Thyroid gland (tissue), 4 donors: Measurements from ENCODE around the gene LARP1B. TPM values are rescaled to one million over a fixed set of nuclear protein-coding genes. Genes with fewer than 3 reads are reported as not detected.
"Not testable (repeated sequence)": the region's sequence is repeated elsewhere in the genome, so short reads cannot be mapped to it uniquely, and the experiment has no call there.

ENCODE experiments used
- DNase-seq, 2 donors: peaks; one replicate each; pipeline ENCODE4 v3.0.0-alpha.2; 2019
- H3K27ac ChIP-seq, 3 donors: fragments of 200-600 bp; sonication (generic); 1 replicate in 2 of 3; 2 replicates in 1 of 3; pipeline ENCODE4 v1.5.1; 2016 to 2019; ENCODE audit warnings: mild to moderate bottlenecking in 1 of 3, moderate library complexity in 1 of 3
- H3K27me3 ChIP-seq: fragments of 200-600 bp; sonication (generic); one replicate; pipeline ENCODE4 v1.5.1; 2019
- H3K36me3 ChIP-seq, 2 donors: fragments of 200-600 bp; sonication (generic); one replicate each; pipeline ENCODE4 v1.5.1; 2016 to 2019
- H3K4me1 ChIP-seq, 2 donors: fragments of 200-600 bp; sonication (generic); one replicate each; pipeline ENCODE4 v1.5.1; 2017 to 2019
- H3K4me3 ChIP-seq, 3 donors: fragments of 200-600 bp; sonication (generic); replicated peaks in 1 of 3; 1 replicate in 2 of 3; 2 replicates in 1 of 3; pipeline ENCODE4 v1.5.1; 2016; ENCODE audit warnings: mild to moderate bottlenecking in 1 of 3
- H3K9me3 ChIP-seq: fragments of 200-600 bp; sonication (generic); one replicate; pipeline ENCODE4 v1.5.1; 2017
- POLR2A ChIP-seq, 2 donors: fragments of 450-650 bp; IDR thresholded peaks; one replicate each; pipeline ENCODE4 v1.6.1; 2017; ENCODE audit warnings: antibody characterized with exemption in 2 of 2, mild to moderate bottlenecking in 2 of 2, moderate library complexity in 1 of 2
- WGBS, 2 donors: methylation state at CpG; one replicate each; pipeline ENCODE4 v1.1.5; 2017; 5-methylcytosine and 5-hydroxymethylcytosine counted together
- intact Hi-C: fragments of 100-400 bp; cut with DNase I; formaldehyde crosslinking; loops from one replicate; pipeline ENCODE4 v1.15.1; 2023
- total RNA-seq, 4 donors: library from RNA; depleted of rRNA; stranded (reverse); fragments of >200 nt; gene quantifications; one replicate each; pipeline ENCODE4 v1.2.3, GENCODE V29; 2016
- TF ChIP-seq, protein P1 (sequence below), 6 experiments: fragments of 200-600 bp in 3 of 6; fragments of 450-650 bp in 3 of 6; sonication (generic) in 3 of 6; IDR thresholded peaks; one replicate each; pipeline ENCODE4 v1.5.1; 2016 to 2019; ENCODE audit warnings: antibody characterized with exemption in 6 of 6, mild to moderate bottlenecking in 2 of 6, inconsistent platforms in 1 of 6, moderate library complexity in 1 of 6

The LARP1B gene
- total RNA-seq = 10 to 100 TPM; 25.4 to 42.7 (median 33.4) TPM

DNA sequence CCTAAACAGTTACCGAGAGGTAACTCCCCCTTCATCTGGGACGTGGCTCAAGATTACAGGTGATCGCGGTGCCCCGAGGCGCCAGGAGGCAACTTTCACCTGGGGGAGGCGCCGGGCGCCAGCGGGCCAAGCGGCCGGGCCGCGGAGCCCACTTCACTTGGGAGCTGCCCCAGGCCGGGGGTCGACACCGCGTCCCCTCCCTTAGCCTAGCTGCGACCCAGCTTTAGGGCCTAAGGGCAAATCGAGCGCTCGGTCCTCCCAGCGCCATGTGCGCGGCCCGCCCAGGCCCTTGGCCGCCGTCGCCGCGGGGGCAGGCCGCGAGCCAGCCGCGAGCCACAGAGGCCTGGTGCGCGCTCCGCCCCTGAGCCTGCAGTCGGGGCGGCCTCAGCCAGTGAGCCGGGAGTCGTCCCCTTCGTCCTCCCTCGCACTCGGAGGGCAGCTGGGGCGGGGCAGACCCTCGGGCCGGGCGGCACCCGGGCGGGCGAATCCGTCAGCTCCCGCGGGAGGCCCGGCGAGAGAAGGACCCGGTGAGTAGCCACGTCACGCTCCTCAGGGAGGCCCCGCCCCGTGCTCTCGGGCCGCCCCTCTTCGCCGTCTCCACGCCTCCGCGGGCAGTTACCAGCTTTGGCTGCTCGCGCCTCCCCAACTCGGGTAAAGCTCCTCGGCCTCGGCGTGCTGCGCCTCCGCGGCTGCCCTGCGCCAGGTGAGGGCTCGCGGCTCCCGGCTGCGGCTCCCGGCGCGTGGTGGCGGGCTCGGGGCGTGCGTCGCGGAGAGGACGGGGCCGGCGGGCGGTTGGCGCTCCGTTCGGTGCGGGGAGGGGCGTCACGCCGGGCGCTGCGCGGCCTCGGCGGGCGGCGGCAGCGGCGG, at the start of gene LARP1B:
Gene LARP1B, plus strand, starts transcription at position 614 of the 867 bp plus-strand sequence. CDS start 13,640 bp downstream, outside the sequence.
- Histone ChIP-seq H3K27me3 (no peaks in the 10 kb centered on the region), H3K4me1 (peaks cover 0 to 5% of the 10 kb centered on the region in 2 donors), H3K9me3 (no peaks in the 10 kb centered on the region), H3K4me3 (peak within 1 kb of the TSS; percentile 53 to 87 (median 78)), H3K27ac (peak within 1 kb of the TSS; percentile 94 to 99 (median 96)), H3K36me3 (no peaks in the 10 kb centered on the region)
- WGBS, 2 donors = 1 to 2% methylated on average over 18 to 21 of the region's 112 CpGs
- intact Hi-C loops = no loop called here
- TF ChIP-seq, protein P1, sequence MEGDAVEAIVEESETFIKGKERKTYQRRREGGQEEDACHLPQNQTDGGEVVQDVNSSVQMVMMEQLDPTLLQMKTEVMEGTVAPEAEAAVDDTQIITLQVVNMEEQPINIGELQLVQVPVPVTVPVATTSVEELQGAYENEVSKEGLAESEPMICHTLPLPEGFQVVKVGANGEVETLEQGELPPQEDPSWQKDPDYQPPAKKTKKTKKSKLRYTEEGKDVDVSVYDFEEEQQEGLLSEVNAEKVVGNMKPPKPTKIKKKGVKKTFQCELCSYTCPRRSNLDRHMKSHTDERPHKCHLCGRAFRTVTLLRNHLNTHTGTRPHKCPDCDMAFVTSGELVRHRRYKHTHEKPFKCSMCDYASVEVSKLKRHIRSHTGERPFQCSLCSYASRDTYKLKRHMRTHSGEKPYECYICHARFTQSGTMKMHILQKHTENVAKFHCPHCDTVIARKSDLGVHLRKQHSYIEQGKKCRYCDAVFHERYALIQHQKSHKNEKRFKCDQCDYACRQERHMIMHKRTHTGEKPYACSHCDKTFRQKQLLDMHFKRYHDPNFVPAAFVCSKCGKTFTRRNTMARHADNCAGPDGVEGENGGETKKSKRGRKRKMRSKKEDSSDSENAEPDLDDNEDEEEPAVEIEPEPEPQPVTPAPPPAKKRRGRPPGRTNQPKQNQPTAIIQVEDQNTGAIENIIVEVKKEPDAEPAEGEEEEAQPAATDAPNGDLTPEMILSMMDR (IDR thresholded peaks at IDR 0.05) = no peak
- TF ChIP-seq POLR2A (IDR thresholded peaks at IDR 0.05) = peak; percentile 94 to 99
- peak; percentile 97 to 98 for DNase-seq

DNA sequence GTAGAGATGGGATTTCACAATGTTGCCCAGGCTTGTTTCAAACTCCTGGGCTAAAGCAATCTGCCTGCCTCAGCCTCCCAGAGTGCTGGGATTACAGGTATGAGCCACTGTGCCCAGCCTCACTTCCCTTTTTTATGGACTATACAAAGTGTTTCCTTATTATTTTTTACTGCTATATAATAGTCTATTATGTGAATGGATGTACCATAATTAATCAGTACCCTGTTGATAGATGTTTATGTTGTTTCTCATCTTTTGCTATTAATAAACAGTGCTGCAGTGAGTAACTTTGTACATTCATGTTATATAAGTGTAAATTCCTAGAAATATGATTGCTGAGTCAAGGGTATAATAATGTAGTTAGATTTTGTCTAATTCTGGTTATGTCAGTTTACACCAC, 35.8 kb upstream of the LARP1B start:
- no peaks in the 10 kb centered on the region for H3K4me1 ChIP-seq
- TF ChIP-seq, protein P1 (IDR thresholded peaks at IDR 0.05) = no peak
- no peaks in the 10 kb centered on the region for H3K27me3 ChIP-seq
- peaks cover 20 to 27% of the 10 kb centered on the region in 2 donors for H3K36me3 ChIP-seq
- H3K4me3 ChIP-seq = no peak overlapping the region
- no peak overlapping the region for H3K27ac ChIP-seq
- no peaks in the 10 kb centered on the region for H3K9me3 ChIP-seq
- DNase-seq = no peak
- intact Hi-C loops = no loop called here

DNA sequence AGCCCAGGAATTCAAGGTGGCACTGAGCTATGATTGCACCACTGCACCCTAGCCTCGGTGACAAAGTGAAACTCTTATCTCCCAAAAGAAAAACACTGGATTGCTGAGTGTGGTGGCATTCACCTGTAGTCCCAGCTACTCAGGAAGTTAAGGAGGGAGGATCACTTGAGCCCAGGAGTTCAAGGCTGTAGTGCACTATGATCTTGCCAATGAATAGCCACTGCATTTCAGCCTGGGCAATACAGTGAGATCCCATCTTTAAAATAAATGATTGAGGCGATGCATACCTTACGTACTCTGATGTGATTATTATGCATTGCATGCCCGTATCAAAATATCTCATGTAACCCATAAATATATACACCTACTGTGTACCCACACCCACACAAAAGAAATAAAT, 31.2 kb upstream of the LARP1B start:
- Histone ChIP-seq H3K9me3 (no peaks in the 10 kb centered on the region), H3K36me3 (peaks cover 5 to 9% of the 10 kb centered on the region in 2 donors), H3K27ac (no peak overlapping the region), H3K4me3 (no peak overlapping the region), H3K4me1 (no peaks in the 10 kb centered on the region), H3K27me3 (no peaks in the 10 kb centered on the region)
- TF ChIP-seq POLR2A (IDR thresholded peaks at IDR 0.05) = no peak
- TF ChIP-seq, protein P1 (IDR thresholded peaks at IDR 0.05) = no peak
- intact Hi-C loops = no loop called here
- WGBS, 2 donors = 94 to 98% methylated on average over 4 of the region's 4 CpGs
- no peak for DNase-seq

DNA sequence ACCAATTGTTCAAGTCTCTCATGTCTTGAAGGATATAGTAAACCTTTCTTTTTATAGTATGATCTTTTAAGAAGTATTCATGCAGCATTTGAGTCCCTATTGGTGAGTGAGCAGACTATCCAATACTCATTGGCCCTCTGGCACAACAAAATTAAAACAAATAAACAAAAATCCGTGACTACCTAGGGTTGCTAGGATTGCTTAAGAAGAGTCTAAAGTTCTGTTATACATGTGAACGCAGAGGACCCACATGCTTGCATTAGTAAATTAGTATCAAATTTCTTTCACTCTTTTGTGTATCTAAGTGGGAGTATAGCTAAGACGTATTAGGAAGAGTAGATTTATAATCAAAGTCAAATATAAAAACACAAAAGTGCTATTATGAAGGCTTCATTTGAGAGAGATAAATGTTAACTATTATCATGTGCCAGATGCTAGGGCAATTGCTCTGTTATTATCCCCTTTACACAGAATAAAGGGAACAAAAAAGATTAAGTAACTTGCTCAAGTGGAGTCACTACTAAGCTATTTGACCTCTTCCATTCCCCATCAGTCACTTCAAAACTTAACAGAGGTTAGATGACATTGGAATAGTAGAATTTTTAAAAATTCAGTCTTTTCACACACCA, 29.2 kb upstream of the LARP1B start:
- Histone ChIP-seq H3K4me1 (no peaks in the 10 kb centered on the region), H3K27me3 (no peaks in the 10 kb centered on the region), H3K4me3 (no peak overlapping the region), H3K27ac (no peak overlapping the region), H3K36me3 (peaks cover 0 to 6% of the 10 kb centered on the region in 2 donors), H3K9me3 (no peaks in the 10 kb centered on the region)
- 84 to 94% methylated on average over 3 of the region's 3 CpGs for WGBS, 2 donors
- TF ChIP-seq, protein P1 (IDR thresholded peaks at IDR 0.05) = no peak
- no peak for TF ChIP-seq POLR2A (IDR thresholded peaks at IDR 0.05)
- intact Hi-C loops = no loop called here
- DNase-seq = no peak

DNA sequence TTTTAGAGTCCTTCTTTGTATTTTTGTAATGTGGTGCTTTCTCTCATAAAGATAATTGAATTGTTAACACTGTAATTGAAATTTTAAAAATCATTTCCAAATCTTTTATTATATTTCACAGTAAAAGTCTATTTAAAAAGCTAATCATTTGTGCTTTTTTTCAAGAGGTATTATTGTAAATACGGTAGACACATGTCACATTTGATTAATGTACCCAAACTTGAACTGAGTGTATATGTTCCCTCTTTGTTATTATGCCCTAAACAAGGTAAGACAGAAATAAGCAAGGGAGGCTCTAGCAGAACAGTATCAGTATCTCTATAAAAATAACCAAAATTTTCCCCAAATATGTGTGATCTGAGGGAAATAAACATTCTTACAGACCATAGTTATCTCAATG, 21.5 kb upstream of the LARP1B start:
- peaks cover 0 to 4% of the 10 kb centered on the region in 2 donors for H3K4me1 ChIP-seq
- DNase-seq = no peak
- intact Hi-C loops = no loop called here
- no peaks in the 10 kb centered on the region for H3K36me3 ChIP-seq
- TF ChIP-seq, protein P1 (IDR thresholded peaks at IDR 0.05) = no peak
- TF ChIP-seq POLR2A (IDR thresholded peaks at IDR 0.05) = no peak
- no peak overlapping the region for H3K27ac ChIP-seq
- no peak overlapping the region for H3K4me3 ChIP-seq
- H3K27me3 ChIP-seq = no peaks in the 10 kb centered on the region
- WGBS, 2 donors = 88 to 98% methylated on average over 1 of the region's 1 CpG
- no peaks in the 10 kb centered on the region for H3K9me3 ChIP-seq

DNA sequence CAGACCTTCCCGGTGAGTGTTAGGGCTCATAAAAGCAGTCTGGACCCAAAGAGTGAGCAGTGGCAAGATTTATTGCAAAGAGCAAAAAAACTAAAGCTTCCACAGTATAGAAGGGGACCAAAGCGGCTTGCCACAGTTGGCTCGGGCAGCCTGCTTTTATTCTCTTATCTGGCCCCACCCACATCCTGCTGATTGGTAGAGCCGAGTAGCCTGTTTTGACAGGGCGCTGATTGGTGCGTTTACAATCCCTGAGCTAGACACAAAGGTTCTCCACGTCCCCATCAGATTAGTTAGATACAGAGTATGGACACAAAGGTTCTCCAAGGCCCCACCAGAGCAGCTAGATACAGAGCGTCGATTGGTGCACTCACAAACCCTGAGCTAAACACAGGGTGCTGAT, 14.1 kb upstream of the LARP1B start:
- H3K27ac ChIP-seq, H3K4me3 ChIP-seq, H3K36me3 ChIP-seq, intact Hi-C loops, DNase-seq, H3K4me1 ChIP-seq, H3K9me3 ChIP-seq, H3K27me3 ChIP-seq: not testable (repeated sequence)
- 92 to 95% methylated on average over 9 of the region's 9 CpGs for WGBS, 2 donors

DNA sequence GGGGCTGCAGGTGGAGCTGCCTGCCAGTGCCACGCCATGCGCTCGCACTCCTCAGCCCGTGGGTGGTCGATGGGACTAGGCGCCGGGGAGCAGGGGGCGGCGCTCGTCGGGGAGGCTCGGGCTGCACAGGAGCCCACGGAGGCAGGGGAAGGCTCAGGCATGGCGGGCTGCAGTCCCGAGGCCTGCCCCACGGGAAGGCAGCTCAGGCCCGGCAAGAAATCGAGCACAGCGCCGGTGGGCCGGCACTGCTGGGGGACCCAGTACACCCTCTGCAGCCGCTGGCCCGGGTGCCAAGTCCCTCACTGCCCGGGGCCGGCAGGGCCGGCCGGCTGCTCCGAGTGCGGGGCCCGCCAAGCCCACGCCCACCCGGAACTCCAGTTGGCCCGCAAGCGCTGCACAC, 13.6 kb upstream of the LARP1B start:
- H3K36me3 ChIP-seq, DNase-seq, H3K4me3 ChIP-seq, H3K4me1 ChIP-seq, intact Hi-C loops, H3K27ac ChIP-seq, H3K9me3 ChIP-seq, H3K27me3 ChIP-seq: not testable (repeated sequence)
- 87 to 95% methylated on average over 12 to 13 of the region's 34 CpGs for WGBS, 2 donors
